GM19328 (cell line): ENCODE results near the gene CSTB.

Experiments used
- ATAC-seq: cut with Tn5 transposase; IDR thresholded peaks from one replicate; pipeline ENCODE4 v1.9.1; 2021; ENCODE audit warnings: mild to moderate bottlenecking, moderate library complexity; ENCODE audit not compliant: unreplicated experiment

The CSTB gene

GRCh38 chr21:43733529-43734071 is 42.5 kb downstream of the CSTB start:
- ATAC-seq, result no peak

GRCh38 chr21:43733060-43733459 is 43.0 kb downstream of the CSTB start:
- no peak for ATAC-seq

GRCh38 chr21:43731891-43732711 is 44.0 kb downstream of the CSTB start:
- ATAC-seq, result no peak

GRCh38 chr21:43731476-43731875 is 44.6 kb downstream of the CSTB start:
- no peak for ATAC-seq

GRCh38 chr21:43728467-43729390 is 47.4 kb downstream of the CSTB start:
- ATAC-seq, result peak; percentile 55

GRCh38 chr21:43728154-43728466 is 48.0 kb downstream of the CSTB start:
- ATAC-seq, result no peak

GRCh38 chr21:43727519-43728153 is 48.5 kb downstream of the CSTB start:
- ATAC-seq, result no peak

- ATAC-seq, result no peak
These were observed 49.2 kb downstream of the CSTB start for GRCh38 chr21:43726686-43727518.
